ENCODE results near the gene ATP5F1E. TPM values are rescaled to one million over a fixed set of nuclear protein-coding genes. Genes with fewer than 3 reads are reported as not detected.
A peak's percentile ranks its signal among the peaks of the same experiment; 100 is the strongest.

Gene ATP5F1E
- total RNA-seq, 1 donor from 2014 or later: 86.1 TPM

GRCh38 chr20:59010995-59011873 is 20.9 kb downstream of the ATP5F1E start:
- no peak for ATAC-seq (ENCODE audit: low read depth)
- no peak overlapping the region for H3K4me3 Mint-ChIP-seq
- H3K4me1 Mint-ChIP-seq: peaks cover 41% of the 10 kb centered on the region

DNA sequence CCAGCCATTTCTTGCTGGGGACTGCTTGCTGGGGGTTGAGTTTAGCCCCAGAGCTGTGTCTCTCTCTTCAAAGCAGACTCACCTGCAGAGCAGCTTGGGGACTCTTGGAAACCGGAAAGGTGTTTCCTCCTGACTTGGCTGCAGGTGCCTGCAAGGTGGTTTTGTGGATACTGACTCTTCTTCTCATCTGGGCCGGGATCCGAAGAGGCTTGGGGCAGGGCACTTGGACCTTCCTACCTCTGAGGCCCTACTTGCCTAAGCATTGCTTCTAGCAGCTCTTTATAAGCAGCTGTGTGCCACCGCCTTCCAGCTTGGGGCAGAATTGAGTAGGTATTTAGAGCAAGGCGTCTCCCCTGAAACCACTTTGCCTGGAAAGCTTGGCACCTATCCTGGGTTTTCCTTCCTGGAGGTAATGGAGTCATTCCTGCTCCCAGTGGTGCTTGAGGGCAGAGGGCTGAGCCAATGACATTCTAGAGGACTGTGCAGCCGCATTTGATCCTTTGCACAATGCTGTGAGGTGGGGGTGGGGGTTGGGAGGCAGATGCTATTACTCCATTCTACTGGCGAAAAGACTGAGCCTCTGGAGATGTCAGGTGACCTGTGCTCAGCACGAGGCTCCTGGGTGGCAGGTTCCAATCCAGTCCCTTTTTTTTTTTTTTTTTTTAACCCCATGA is 21.7 kb downstream of the ATP5F1E start:
- TF ChIP-seq, protein P1, sequence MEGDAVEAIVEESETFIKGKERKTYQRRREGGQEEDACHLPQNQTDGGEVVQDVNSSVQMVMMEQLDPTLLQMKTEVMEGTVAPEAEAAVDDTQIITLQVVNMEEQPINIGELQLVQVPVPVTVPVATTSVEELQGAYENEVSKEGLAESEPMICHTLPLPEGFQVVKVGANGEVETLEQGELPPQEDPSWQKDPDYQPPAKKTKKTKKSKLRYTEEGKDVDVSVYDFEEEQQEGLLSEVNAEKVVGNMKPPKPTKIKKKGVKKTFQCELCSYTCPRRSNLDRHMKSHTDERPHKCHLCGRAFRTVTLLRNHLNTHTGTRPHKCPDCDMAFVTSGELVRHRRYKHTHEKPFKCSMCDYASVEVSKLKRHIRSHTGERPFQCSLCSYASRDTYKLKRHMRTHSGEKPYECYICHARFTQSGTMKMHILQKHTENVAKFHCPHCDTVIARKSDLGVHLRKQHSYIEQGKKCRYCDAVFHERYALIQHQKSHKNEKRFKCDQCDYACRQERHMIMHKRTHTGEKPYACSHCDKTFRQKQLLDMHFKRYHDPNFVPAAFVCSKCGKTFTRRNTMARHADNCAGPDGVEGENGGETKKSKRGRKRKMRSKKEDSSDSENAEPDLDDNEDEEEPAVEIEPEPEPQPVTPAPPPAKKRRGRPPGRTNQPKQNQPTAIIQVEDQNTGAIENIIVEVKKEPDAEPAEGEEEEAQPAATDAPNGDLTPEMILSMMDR (IDR thresholded peaks at IDR 0.05): no peak
- H3K4me3 Mint-ChIP-seq: no peak overlapping the region
- H3K27ac Mint-ChIP-seq: no peak overlapping the region
- intact Hi-C loops (cut with micrococcal nuclease): no loop called here
- ChIA-PET POLR2A (interaction anchor here (1.5 to 3.5 kb wide), 2 partner anchors 21 to 119 kb away, joined by 4 to 89 read pairs; partner anchors contain the start of gene ATP5F1E), CTCF (no interaction called here)
- no peaks in the 10 kb centered on the region for H3K9me3 Mint-ChIP-seq
- no peak for DNase-seq
- ATAC-seq (ENCODE audit: low read depth): no peak
- no peaks in the 10 kb centered on the region for H3K27me3 Mint-ChIP-seq
- peaks cover 2% of the 10 kb centered on the region for H3K36me3 Mint-ChIP-seq (ENCODE audit: low read depth)
- H3K4me1 Mint-ChIP-seq: peaks cover 37% of the 10 kb centered on the region

More at GRCh38 chr20:59010995-59011873, 20.9 kb downstream of the ATP5F1E start:
- no peaks in the 10 kb centered on the region for H3K27me3 Mint-ChIP-seq
- DNase-seq: no peak
- H3K9me3 Mint-ChIP-seq: no peaks in the 10 kb centered on the region
- no peak overlapping the region for H3K27ac Mint-ChIP-seq
- ChIA-PET CTCF (no interaction called here), POLR2A (interaction anchor here (1.5 to 3.5 kb wide), 2 partner anchors 21 to 120 kb away, joined by 4 to 89 read pairs; partner anchors contain the start of gene ATP5F1E)
- TF ChIP-seq, protein P1 (IDR thresholded peaks at IDR 0.05): no peak
- peaks cover 2% of the 10 kb centered on the region for H3K36me3 Mint-ChIP-seq (ENCODE audit: low read depth)
- intact Hi-C loops (cut with micrococcal nuclease): no loop called here

DNA sequence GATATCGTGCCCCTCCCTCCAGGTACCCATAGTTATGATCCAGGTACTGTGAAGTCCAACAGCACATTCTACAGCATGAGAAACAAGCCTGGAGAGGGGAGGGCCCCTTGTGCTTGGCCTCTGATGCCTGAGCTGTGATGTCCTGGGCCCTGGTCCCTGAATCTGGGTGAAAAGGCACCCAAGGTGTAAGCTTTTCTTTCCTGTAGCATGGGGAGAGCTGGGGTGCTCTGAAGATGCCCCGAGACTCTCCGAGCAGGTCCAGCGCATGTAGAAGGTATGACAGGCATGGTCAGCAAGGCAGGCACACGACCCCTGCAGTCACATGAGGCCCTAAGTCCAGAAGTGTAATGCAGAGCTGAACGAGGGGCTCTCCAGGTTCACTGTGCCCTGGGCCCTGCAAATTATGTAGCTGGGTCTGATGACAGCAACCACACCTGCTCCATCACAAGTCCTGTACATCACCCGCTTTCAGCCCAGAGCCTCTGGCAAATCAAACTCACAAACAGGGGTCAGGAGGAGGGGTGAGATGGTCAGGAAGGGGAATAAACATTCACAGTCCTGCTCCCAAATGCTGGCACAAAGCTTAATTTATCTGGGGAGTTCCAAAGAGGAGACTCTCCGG is 23.3 kb downstream of the ATP5F1E start:
- Mint-ChIP-seq H3K27me3 (no peaks in the 10 kb centered on the region), H3K36me3 (ENCODE audit: low read depth) (peaks cover 18% of the 10 kb centered on the region), H3K4me1 (peaks cover 47% of the 10 kb centered on the region), H3K9me3 (no peaks in the 10 kb centered on the region), H3K4me3 (peak overlapping the region; percentile 35), H3K27ac (peak overlapping the region; percentile 98)
- POLR2A ChIA-PET: interaction anchor here (0.5 to 3.5 kb wide), 20 partner anchors 8 to 1610 kb away, joined by 3 to 89 read pairs (median 4); partner anchors contain the start of genes ATP5F1E, PRELID3B, TUBB1 and ZBP1
- TF ChIP-seq, protein P1 (IDR thresholded peaks at IDR 0.05): no peak
- ATAC-seq (ENCODE audit: low read depth) (no peak), DNase-seq (no peak)
- intact Hi-C loops (cut with micrococcal nuclease): loop anchor here (1.0 to 10.0 kb wide), 6 partner anchors 7 to 1524 kb away; partner anchors contain the start of genes RAB22A, STX16 and ZNF831
- CTCF ChIA-PET: interaction anchor here (1.3 kb wide), 1 partner anchor 23 kb away, joined by 5 read pairs; the partner anchor contains the start of gene ATP5F1E

- TF ChIP-seq, protein P1 (IDR thresholded peaks at IDR 0.05): no peak
- DNase-seq (peak; percentile 69), ATAC-seq (ENCODE audit: low read depth) (peak; percentile 22)
- Mint-ChIP-seq H3K4me1 (peaks cover 52% of the 10 kb centered on the region), H3K27me3 (no peaks in the 10 kb centered on the region), H3K4me3 (peak overlapping the region; percentile 95), H3K9me3 (no peaks in the 10 kb centered on the region), H3K36me3 (ENCODE audit: low read depth) (peaks cover 27% of the 10 kb centered on the region), H3K27ac (peak overlapping the region; percentile 98)
- intact Hi-C loops (cut with micrococcal nuclease): loop anchor here (1.0 to 10.0 kb wide), 9 partner anchors 8 to 1617 kb away; partner anchors contain the start of genes ATP5F1E, RAB22A, RBM38 and STX16
- ChIA-PET CTCF (interaction anchor here (1.3 kb wide), 1 partner anchor 24 kb away, joined by 5 read pairs; the partner anchor contains the start of gene ATP5F1E), POLR2A (interaction anchor here (0.6 to 3.5 kb wide), 23 partner anchors 9 to 1610 kb away, joined by 3 to 89 read pairs (median 4); partner anchors contain the start of genes ATP5F1E, PRELID3B and ZBP1)
Measured at GRCh38 chr20:59007665-59008511, 24.2 kb downstream of the ATP5F1E start.
